DMS114 treated with DMSO at 0.1 percent for 48 hours (cell line): ENCODE measurements around the gene GABRA5.

ENCODE experiments used
- DNase-seq: peaks from one replicate; lab custom pipeline; 2025; ENCODE audit not compliant: unreplicated experiment; lab: John Stamatoyannopoulos, UW

GABRA5 gene

DNA sequence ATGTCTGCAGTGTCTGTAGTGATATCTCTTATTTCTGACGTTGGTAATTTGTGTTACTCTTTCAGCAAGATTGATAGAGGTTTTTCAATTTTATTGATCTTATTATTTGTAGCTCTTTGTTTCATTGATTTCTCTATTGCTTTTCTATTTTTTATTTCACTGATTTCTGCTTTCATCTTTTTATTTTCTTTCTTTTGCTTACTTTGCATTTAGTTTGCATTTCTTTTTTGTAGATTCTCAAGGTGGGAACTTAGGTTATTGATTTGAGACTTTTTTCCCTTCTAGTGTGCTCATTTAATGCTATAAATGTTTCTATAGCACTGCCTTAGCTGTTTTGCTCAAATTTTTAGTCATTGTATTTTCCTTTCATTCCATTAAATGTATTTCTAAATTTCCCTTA lies 54.6 kb downstream of the GABRA5 start:
- DNase-seq: no peak

- DNase-seq: no peak
Observed at GRCh38 chr15:26926081-26926480, 59.2 kb downstream of the GABRA5 start.

DNA sequence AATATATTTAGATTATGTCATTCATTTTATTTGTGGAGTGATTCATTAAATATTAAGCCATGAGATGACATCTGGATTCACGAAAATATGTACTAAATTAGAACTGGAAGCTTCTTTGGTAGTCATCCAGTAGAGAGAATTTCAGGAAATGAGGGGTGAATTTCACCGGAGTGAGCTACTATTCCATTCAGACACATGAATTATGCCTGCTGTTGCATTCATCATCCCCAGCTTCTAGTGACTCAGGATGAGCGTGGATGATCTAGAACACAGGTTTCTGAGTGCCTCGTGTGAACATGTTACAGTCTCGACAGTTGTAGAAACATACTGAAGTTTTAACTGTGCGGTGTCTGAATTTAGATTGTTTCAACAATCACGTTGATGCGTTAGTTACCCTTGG lies 61.2 kb downstream of the GABRA5 start:
- DNase-seq: no peak

GRCh38 chr15:26929588-26929987 lies 62.7 kb downstream of the GABRA5 start:
- DNase-seq: no peak

GRCh38 chr15:26934848-26935247 lies 68.0 kb downstream of the GABRA5 start:
- no peak for DNase-seq

DNA sequence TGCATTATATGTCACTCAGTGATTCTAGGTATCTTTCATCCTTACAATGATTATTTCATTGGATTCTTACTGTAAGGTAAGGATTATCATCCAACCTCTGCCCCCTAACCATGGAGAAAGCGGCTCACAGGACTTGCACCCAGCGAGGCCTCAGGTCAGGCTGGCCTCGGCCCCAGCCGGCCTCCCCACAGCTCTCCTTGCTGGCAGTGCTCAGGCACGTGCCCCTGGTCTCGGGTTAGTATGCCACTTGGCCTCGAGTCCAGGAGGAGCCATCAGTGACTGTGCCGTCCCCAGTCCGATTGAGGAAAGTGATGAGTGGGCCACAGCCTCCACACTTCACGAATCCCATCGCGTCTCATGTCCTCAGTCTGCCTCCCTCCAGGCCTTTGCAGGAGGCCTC lies 68.5 kb downstream of the GABRA5 start:
- no peak for DNase-seq

GRCh38 chr15:26936502-26936901 lies 69.6 kb downstream of the GABRA5 start:
- DNase-seq: no peak

DNA sequence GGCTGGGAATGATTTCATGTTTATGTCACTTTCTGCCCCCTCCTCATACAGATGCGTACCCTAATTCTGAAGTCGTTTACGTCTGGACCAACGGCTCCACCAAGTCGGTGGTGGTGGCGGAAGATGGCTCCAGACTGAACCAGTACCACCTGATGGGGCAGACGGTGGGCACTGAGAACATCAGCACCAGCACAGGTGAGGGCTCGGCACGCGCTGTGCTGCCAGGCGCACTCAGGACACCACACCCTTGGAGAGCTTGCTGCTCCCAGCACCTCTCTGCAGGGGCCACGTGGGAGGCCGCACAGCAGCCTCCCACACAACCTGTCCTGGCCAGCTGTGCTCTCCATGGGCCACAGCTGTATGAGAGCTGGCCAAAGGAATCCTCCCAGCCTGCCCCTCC lies 70.3 kb downstream of the GABRA5 start:
- no peak for DNase-seq

- DNase-seq: no peak
Observed at GRCh38 chr15:26939398-26939797, 72.5 kb downstream of the GABRA5 start.

DNA sequence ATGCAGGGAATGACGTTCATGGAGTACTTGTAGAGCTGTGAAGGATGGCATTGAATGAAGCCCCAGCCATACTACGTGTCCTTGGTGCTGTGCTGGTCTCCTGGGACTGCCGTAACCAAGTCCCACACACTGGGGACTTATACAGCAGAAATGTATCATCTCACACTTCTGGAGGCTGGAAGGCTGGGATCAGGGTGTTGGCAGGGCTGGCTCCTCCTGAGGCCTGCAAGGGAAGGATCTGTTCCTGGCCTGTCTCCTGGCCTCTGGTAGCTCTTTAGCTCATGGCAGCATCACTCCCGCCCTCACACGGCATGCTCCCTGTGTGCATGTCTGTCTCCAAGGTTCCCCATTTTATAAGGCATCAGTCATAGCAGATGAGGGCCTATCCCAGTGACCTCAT lies 74.6 kb downstream of the GABRA5 start:
- no peak for DNase-seq

DNA sequence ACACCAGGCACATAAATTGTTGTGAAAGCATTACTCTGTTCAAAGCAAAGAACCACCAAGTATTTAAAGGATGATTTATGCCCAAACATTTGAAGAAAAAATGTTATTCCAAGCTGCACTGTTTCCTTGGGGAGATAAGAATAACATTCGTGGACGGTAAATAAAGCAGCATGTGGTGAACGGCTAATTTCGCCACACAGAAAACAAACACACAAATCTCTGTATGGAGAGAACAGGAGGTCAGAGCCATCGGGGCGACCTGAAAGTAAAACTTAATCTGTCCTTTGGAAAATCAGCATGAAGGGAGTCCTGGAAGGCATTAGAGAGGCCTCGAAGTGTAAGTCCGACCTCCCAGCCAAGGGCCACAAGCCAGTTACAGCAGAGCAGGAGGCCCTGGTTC lies 77.0 kb downstream of the GABRA5 start:
- no peak for DNase-seq

GRCh38 chr15:26945046-26945445 lies 78.2 kb downstream of the GABRA5 start:
- DNase-seq: no peak

DNA sequence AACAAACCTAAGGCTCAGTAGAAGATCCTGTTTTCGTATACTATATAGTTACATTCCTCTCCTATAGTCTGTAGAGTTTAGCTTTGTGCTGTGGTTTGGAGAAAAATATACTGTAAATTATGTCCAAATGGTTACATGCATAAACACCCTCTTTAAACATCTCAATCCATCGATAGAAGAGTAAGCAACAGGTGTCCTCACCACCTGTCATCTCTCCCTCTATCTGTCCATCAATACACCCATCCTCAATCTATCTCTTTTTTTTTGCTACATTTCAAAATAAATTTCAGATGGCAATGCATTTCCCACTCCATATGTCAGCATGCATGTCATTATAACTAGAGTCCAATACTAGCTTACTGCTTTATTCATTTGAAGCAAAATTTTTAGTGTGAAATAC lies 83.1 kb downstream of the GABRA5 start:
- DNase-seq: no peak

DNA sequence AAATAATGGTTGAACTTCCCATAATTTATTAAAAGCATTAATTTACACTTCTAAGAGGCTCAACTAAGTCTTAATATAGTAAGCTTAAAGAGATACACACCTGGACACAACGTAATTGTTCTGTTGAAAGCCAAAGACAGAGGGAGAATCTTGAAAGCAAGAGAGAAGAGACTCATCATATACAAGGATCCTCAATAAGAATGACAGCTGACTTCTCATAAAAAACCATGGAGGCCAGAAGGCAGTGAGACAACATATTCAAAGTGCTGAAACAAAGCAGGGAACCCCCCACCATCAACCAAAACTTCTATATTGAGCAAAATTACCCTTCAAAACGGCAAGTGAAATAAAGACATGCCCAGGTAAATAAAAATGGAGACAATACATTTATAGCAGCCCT lies 87.5 kb downstream of the GABRA5 start:
- DNase-seq: no peak

DNA sequence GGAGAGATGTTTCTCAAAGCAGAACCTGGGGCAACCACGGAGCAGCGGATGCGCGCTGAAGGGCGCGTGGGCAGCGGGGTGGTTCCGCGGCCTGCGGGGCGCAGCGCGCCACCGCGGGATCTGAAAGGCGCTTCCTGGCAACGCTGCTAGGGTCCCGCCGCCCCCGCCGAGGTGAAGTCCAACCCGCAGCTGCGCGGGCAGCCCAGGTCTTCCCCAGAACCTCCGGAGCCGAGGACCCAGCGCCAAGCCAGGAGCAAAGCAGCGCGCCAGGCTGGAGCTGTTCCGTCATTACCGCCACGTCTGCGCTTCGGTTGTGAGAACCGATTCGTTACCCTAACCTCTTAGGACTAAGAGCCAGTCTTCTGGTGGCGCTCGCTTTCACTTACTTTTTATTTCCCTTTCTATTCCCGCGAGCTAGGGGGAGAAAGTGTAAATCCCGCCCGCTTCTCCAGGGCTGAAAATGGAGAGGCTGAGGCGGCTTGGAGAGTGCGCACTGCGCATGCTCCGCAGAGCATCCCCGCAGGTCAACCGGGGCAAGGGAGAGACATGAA lies 100.9 kb downstream of the GABRA5 start:
- peak; percentile 59 for DNase-seq

- DNase-seq: no peak
Observed at GRCh38 chr15:26968806-26969205, 101.9 kb downstream of the GABRA5 start.

- no peak for DNase-seq
Observed at GRCh38 chr15:26970712-26971210, 103.9 kb downstream of the GABRA5 start, which contains the start of gene GABRG3. Gene GABRG3, plus strand, starts transcription at chr15:26971181.

GRCh38 chr15:26971271-26972018 lies 104.6 kb downstream of the GABRA5 start:
- no peak for DNase-seq

DNA sequence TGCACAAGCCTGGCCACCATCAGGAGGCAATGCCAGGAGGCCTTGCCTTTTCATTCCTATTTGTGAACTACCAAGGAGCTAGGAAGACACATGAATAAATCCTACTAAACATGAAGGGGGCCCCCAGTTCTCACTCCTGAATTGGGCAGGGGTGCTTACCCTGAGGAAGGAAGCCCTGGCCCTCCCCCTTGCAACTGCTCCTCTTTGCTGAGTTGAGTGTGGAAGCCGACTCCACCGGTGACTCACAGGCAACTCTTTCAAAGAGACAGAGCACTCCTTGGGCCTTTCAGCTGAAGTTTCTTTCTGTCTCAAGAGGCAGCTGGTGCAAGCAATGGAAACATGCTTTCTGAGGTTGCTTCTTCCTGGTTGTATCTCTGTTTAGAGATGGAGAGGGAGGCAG lies 105.8 kb downstream of the GABRA5 start:
- no peak for DNase-seq

DNA sequence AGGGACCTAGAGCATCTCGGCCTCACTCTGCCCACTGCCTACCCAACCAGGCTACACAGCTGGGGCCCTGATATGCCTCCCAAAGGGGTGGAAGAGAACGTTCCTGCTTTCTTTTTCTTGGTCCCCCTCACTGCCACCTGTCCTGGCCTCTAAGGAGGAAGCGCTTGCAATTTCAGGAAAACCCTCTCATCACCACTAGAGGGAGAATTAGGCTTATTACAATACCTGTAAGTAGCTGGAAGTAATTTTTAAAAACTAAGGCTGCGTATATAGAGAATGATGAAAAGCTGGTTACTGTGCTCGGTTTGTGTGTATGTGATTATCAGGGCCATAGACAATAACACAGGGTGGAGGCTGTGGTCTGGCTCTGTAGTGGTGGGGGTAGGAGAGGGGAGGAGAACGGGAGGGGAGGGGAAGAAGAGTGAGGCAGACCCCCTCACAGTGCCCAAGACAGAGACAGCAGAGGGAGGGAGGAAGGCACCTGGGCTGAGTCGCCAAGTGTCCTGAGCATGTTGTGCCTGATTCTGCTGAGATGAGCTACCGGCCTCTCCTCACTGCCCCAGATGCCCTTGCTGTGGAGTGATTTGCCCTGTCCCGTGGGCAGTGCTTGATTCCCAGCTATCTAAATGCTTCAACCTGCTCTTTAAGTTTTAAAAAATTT lies 107.4 kb downstream of the GABRA5 start:
- peak; percentile 37 for DNase-seq

GRCh38 chr15:26981492-26981891 lies 114.6 kb downstream of the GABRA5 start:
- DNase-seq: no peak

GRCh38 chr15:26983822-26984221 lies 117.0 kb downstream of the GABRA5 start:
- no peak for DNase-seq
